HT1080 (cell line): ENCODE results near the gene RSPO1. TPM values are rescaled to one million over a fixed set of nuclear protein-coding genes. Genes with fewer than 3 reads are reported as not detected.
"Not testable (repeated sequence)": the region's sequence is repeated elsewhere in the genome, so short reads cannot be mapped to it uniquely, and the experiment has no call there.

ENCODE experiments used
- DNase-seq: peaks from one replicate; pipeline ENCODE4 v3.0.0-alpha.2; 2015; ENCODE audit warnings: low read depth
- polyA plus RNA-seq, 2 experiments: library from polyadenylated mRNA; depleted of rRNA; stranded (reverse); fragments of >200 nt; gene quantifications; 2 replicates each; pipeline ENCODE4 v1.2.3, GENCODE V29; 2015
- total RNA-seq: library from RNA; depleted of rRNA; stranded (reverse); fragments of >200 nt; shearing (Covaris generic); gene quantifications from 2 replicates; pipeline ENCODE4 v1.2.3, GENCODE V29; 2014; rRNA removed

Gene RSPO1, protein sequence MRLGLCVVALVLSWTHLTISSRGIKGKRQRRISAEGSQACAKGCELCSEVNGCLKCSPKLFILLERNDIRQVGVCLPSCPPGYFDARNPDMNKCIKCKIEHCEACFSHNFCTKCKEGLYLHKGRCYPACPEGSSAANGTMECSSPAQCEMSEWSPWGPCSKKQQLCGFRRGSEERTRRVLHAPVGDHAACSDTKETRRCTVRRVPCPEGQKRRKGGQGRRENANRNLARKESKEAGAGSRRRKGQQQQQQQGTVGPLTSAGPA
- not detected in 2 replicates for total RNA-seq
- not detected in 2 replicates for polyA plus RNA-seq (2015; cell fraction: cytosol; rRNA removed)
- not detected in 2 replicates for polyA plus RNA-seq (2015; cell fraction: nucleus; rRNA removed)

DNA sequence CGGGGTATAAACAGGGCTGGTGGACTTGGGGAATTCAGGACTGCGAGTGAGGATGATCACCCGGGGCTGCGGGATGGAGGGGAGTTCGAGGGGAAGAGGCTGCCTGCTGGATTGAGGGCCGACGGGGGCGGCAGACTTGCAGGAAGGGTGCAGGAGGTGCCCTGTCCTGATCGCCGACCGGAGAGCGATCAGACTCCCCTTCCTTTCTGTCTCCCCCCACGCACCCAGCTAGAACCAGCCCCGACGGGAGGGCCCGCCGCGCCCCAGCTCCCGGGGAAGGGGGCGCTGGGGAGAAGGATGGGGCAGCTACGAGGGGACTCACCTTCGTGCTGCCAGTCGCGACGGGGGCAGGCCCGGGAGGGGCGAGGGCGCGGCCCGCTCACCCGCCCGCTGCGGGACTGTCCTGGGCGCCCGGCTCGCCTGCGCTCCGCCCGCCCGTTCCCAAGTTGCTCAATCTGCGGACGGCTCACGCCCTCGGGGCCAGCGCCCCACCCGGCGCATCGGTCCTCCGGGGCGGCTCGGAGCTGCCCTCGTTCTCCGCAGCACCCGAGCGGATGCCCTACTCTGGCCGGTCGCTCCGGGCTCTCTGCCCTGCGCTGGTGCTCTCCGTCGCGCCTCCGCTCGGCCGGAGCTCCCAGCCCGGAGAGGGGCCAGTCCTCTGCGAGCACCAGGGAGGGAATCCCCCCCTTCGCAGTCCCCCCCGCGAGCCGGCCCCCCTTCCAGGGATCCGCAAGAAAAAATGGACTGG, at the start of gene RSPO1:
RSPO1 (minus strand) TSS at position 649 of the 748 bp plus-strand sequence. CDS start 5,231 bp downstream, outside the sequence.
- no peak for DNase-seq

DNA sequence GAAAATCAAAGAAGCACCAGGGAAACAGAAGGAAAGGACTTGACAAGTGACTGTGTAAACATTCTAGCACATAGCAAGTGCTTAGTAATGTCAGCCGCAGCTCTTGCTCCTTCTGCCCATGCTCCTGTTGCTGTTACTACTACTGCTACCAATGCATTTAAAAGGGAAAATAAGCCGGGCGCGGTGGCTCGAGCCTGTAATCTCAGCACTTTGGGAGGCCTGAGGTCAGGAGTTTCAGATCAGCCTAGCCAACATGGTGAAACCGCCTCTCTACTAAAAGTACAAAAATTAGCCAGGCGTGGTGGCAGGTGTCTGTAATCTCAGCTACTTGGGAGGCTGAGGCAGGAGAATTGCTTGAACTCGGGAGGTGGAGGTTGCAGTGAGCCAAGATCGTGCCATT, 49.5 kb upstream of the RSPO1 start:
- DNase-seq = not testable (repeated sequence)

DNA sequence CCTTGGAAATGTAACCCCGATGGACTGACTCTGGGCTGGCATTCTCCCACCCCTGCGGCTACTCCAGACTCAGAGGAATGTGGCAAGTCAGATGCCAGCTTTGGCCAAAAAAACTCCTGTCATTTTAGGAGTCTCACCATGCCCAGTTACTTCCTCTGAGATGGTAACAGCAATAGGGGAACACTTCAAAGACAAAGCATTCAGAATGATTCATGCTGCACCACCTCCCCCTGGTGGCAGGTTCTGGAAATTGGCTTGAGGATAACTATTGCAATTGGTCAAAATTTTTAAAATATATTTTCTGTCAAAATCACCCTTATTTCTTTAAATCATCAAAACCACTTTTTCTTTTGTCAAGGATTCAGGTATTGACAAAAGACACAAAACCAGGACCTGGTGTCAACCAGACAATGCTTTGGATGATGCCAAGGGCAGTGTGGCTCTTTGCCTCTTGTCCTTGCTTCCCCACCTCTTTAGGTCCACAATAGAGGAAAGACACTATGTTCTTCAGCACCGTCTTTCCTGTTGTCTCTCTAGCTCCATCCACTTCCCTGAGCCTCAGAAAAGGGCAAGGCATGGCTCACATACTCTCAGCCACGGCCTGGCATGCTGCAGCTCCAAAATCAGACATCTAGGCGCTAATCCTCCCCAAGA, 47.8 kb upstream of the RSPO1 start:
- DNase-seq = peak; percentile 39

DNA sequence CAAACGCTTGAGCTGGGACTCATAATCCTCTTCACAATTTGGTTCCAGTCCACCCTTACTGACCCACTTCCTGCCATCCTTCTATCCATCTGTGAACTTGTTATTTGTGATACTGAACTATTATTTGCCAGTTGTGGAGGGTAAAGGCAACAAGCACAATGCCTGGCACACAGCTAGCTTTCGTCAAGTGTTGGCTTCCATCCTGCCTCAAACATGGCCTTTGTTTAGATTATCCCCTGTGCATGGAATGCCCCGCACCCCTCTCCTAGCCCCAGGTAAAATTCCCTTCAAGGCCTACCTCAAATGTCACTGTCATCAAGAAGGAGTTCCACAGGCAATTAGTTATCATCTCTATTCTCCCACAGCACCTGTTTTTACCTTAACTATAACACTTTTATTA, 46.2 kb upstream of the RSPO1 start:
- DNase-seq = no peak

DNA sequence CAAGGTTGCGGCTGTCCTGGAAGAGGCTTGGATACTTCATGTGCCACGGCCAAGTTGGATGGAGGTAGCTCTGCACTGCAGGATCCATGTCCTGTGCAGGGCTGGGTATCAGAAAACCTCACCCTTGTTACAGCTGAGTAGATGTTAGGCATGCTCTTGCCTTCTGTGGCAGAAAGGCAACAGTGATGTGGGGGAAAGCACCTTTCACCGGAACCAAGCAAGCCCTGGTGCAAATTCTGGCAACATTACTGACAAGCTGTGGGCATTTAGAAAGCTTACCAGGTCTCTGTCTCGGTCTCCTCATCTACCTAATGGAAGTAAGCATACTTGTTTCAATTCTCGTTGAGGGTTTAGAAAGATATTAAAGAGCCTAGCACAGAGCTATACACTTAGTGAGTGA, 43.1 kb upstream of the RSPO1 start:
- no peak for DNase-seq

DNA sequence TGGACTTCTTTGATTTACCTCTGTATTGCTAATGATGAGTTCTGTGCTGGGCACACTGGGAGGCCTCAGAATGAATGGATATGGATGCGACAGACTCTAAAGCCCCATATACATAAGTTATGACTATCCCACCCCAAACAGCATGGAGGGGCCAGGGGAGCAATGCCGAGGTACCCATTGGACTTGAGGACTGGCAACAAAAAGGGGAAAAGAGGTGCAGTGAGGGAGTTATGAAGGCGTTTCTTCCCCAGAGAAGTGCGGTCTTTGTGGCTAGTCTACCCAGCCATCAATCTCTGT, 42.4 kb upstream of the RSPO1 start:
- DNase-seq = no peak

DNA sequence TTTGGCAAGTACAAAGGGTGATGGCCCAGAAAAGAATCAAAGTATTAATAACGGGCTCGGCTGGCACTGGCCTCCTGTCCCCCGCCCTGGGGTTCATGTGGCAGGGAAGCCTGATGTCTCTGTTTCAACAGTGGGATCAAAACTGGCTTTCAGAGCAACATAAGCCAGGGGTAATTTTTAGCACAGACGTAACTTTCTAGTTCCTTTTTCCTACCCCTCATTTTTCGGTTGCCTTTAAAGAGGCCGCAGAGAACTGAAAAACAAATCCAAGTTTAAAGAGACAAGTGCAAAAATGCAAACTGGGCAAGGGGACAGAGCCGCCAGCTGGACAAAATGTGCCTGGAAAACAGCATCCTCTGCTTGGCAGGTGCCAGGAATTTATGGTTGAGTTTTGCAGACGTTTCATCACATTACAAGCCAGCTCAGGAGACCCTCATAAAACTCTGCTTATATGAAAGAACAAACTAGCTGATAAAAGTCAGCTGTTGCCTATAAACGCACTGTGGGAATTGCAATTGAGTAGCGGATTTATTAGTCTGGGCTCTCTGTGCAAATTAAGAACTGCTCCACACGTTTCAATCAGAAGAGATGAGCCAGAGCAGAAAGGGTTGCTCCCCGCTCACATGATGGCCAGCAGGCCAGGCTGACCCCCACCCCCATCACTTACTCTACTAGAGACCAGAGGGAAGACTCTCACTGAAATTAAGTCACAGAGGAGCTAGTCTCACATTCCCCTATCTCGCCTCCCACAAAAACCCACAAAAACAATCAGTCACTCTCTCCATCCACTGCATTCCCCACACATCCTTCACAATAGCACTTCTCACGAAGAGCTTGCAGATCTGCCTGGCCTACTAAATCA, 41.8 kb upstream of the RSPO1 start:
- no peak for DNase-seq

DNA sequence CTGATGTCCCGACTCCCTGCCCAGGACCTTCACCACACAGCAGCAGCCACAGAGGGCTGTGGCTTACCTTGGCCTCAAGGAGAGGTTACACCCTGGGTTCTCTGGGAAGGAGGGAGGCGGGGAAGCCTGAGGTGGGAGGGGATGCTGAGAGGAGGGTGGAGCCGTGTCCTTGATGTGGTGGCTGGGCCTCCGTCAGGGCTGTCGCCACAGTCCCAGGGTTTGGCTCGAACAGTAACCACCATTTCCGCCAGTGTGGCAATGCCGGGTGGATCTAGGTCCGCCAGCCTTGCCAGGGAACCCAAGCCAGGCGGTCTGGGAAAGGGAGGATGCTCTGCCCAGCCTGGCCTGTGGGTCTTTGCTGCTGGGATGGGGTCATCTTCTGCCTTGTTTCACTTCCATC, 39.2 kb upstream of the RSPO1 start:
- DNase-seq = peak; percentile 18

DNA sequence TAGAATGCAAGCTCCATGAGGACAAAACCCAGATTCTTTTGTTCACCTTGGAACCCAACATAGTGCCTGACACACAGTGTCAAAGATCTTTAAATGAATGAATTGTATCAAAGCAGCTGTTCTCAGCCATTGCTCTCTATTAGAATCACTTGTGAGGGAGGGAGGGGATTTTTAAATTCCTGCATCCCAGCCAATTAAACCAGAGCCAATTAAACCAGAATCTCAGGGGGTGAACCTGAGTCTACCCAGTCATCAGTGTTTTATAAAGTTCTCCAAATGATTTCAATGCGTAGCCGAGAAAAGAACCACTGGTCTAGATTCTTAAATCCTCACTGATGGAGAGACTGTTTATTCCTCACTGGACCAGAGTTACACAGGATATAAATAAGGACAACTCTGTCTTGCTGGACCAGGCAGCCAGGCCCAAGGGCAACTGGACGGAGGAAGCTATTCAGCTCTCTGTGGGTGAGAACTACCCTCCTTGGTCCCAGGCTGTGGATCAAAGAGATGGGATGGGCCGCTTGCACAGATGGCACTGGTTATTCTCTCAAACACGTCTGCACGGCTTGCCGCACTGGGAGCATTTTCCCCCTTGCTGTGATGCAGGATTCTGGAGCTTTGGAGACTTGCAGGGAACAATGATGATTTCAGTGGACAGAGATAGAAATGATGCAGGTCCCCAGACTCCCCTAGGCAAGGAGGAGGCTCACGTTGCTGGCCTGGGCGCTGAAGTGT, 37.6 kb upstream of the RSPO1 start:
- DNase-seq = no peak

DNA sequence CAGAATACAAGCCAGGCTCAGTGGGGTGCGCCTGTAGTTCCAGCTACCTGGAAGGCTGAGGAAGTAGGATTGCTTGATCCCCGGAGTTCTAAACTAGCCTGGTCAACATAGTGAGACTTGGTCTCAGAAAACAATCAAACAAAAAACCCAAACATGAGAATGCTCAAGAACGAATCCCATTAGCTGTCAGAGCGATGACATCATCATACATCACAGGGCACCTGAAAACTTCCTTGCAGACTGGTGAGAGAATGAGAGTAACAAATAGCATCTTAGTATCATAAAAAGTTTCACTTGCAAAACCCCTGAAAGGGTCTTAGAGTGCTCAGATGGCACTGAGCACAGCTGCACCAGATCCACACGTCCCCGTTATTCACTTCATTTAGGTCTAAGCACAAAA, 36.6 kb upstream of the RSPO1 start:
- no peak for DNase-seq

DNA sequence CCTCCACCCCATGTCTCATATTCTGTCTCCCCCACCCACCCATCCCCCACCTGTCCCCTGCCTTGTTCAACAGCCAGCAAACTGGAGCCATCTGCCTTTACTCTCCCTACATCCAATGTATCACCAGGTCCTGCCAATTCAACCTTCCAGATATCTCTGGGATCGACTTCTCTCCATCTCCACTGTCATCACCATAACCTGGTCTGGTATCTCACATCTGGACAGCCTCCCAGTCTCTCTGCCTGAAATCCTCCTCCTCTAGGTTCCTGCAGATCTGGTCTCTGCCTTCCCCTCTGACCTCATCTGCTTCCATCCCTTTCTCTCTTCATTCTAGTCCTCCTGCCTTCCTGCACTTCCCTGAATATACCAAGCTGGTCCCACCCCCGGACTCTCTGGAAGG, 35.4 kb upstream of the RSPO1 start:
- DNase-seq = no peak

DNA sequence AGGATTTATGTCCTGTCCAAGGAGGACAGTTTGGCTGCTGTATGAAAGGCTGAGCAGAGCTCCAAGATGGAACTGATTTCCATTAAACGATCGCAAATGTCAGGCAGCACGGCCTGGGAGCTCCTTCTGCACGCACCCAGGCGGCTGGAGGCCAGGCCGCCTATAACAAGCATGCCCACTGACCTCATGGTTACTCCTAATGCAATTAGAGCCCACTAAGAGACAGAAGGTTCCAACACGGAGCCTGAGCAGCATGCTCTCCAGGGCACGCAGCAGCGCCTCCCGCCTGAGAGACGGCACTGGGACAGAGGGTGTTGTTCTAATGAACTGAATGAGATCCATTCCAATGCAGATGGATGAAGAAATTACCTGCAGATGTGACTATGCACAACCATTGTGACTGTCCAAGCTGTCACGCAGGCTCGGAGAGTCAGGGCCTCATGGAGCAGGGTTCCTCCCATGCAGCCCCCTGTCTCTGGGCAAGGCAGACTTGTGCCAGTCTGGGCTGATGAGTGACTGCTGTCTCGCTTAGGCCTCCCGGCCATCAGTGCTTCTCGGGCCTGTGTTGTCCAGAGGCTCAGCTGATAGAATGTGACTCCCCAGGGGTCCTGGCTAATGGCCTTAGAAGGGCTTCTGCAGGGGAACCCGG, 32.5 kb upstream of the RSPO1 start:
- no peak for DNase-seq

DNA sequence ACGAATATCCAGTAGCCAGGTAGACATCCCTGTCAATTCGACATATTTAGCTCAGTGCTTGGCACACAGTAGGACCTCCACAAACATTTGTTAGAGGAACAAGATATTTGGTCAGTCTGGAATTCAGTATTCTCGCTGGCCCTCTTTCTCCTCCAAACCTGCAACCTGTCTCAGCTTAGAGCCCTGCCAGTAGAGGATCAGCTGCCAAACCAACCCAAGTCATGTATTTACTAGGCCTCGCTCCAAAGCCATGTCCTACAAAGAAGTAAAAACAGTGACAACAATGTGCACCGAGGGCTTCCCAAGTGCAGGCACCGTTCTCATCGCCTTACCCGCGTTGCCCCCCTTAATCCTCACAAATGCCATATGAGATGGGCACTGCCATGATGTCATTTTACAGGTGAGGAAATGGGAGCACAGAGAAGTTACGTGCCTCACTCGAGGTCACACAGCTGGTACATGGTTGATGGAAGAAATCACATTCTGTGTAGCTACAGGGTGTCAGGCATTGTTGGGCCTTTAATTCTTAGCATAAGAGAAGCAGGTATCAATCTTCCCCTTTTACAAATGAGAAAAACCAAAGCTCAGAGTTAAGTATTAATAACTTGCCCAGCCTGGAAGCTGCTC, 31.7 kb upstream of the RSPO1 start:
- DNase-seq = no peak

DNA sequence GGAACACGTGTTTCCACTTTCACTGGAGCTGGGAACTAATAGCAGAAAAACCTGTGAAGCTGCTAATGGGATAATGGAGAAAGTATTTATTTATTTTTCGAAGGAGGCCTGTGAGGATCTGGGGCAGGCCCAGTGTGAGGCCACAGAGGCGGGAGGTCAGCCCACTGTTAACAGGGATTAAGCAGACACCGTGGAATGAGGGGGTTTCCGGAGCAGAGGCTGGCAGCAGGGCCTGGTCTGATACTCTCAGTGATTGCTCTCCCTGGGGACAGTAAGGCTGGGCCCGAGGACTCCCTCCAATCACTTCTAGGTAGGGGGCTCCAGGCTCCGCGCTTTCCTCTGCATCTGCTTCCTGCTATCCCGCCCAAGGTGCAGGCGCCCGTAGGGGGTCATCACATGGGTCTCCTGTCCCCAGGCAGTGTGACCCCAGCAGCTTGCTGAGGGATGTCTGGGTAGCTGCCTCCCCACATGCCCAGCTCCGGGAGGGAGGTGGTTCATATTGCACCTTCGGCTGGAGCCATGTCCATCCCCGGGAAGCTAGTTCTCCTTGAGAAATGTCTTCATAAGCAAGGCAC, 28.8 kb upstream of the RSPO1 start:
- DNase-seq = no peak

DNA sequence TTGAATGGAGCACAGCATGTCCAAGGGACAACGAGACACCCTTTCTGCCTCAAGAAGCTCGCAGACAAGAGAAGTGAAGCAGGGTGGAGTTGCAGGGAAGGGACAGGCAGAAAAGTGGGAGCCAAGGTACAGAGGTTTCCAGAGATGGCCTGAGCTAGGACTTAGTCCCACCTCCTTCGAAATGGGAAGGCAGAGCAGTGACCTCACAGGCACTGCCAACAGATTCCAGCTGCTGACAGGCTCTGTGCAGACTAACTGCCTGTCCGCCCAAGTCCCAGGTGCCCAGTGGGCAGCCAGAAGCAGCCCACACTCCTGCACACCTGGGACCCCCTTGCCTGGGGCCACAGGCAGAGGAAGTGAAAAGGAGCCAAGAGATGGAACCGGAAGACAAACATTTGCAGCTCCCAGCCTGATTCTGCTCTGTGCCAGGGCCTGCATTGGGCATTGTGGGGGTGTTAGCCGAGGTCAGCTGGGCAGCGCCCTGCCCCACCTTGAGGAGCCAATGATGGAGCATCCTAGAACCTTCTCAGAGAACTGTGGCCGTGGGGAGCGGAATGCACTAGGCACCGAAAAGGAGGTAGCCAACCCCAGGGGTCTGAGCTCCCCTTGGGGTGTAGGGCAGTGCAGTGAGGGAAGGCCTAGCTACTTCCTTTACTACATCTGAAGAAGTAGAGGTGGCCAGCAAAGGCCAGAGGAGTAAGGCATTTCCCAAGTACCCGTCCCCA, 27.5 kb upstream of the RSPO1 start:
- DNase-seq = no peak

DNA sequence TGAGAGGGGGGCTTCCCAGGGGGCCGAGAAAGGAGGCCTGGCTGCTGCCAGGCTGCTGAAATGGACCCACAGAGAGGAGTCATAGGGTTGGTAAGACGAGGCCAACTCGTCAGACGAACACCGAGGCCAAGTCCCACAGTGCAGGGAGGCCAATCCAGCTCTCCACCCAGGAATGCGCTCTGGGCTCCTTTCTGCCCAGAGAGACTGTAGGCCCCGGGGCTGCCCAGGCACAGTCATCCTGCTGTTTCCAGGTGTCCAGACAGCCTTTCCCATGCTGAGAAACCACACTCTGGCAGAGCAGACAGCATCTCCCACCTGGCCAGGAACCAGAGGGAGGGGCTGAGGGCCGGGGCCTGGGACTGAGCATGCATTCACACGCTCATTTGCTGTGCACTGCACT, 26.7 kb upstream of the RSPO1 start:
- no peak for DNase-seq

DNA sequence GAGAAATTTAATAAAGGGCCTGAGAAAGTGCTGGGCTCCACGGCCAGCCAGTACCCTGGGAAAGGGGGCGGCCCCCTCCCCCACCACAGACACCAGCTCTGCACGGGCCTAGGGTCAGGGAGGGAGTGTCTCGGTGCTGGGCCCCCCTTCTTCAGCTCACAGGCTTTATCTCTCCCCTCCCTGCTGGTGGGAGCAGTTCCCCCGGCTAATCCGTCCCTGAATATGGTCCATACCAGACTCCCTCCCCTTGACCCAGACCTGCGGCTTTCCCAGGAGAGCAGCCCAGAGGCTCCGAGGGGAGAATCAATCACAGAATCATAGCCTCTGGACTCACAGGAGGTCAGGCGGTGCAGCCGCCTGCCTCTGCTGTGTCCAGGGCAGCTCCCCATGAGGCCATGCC, 26.0 kb upstream of the RSPO1 start:
- no peak for DNase-seq

DNA sequence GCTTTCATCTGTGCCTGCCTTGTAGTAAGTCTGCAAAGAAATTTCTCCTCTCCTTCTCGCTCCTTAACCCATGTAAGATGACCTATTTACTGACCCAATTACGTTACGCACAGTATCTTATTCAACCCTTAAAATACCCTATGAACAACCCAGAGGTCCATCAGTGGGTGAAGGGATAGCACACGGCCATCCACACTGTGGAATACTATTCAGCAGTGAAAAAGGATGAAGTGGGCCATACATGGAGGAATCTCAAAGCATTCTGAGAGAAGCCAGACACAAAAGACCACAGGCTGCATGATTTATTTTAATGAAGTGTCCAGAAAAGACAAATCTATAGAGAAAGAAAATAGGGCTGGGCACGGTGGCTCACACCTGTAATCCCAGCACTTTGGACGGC, 23.8 kb upstream of the RSPO1 start:
- DNase-seq = no peak
